ENCODE data around the gene XBP1. TPM values are rescaled to one million over a fixed set of nuclear protein-coding genes. Genes with fewer than 3 reads are reported as not detected.

Gene XBP1
- total and polyA plus RNA-seq, 4 donors = 303 to 705 (median 605) TPM

GRCh38 chr22:28838971-28839370, 38.6 kb upstream of the XBP1 start:
- no peak for TF ChIP-seq HNF4A (conservative IDR thresholded peaks at IDR 0.05)
- no peak for TF ChIP-seq REST (IDR thresholded peaks at IDR 0.05)
- no peak for TF ChIP-seq RXRA (IDR thresholded peaks at IDR 0.05)
- no peak for TF ChIP-seq TAF1 (conservative IDR thresholded peaks at IDR 0.05)
- no peak for TF ChIP-seq YY1 (IDR thresholded peaks at IDR 0.05)
- TF ChIP-seq MAX (IDR thresholded peaks at IDR 0.05) = no peak
- no peak for TF ChIP-seq CTCF (IDR thresholded peaks at IDR 0.05; ENCODE audit: low read depth, low read length, missing input control)
- no peak for TF ChIP-seq GABPA (IDR thresholded peaks at IDR 0.05 in 1 of 2, conservative IDR thresholded peaks at IDR 0.05 in 1 of 2)
- TF ChIP-seq FOXA1 (IDR thresholded peaks at IDR 0.05) = no peak
- no peak for TF ChIP-seq JUND (IDR thresholded peaks at IDR 0.05)
- TF ChIP-seq NR2F2 (IDR thresholded peaks at IDR 0.05) = no peak
- no peak for TF ChIP-seq HNF4G (IDR thresholded peaks at IDR 0.05)
- no peak for TF ChIP-seq FOXA2 (IDR thresholded peaks at IDR 0.05)
- TF ChIP-seq RAD21 (IDR thresholded peaks at IDR 0.05) = no peak
- TF ChIP-seq ZBTB33 (IDR thresholded peaks at IDR 0.05) = no peak
- TF ChIP-seq SP1 (IDR thresholded peaks at IDR 0.05) = no peak
- Histone ChIP-seq H3K9ac (ENCODE audit: low read depth in 1 of 2, low read length in 2 of 2) (no peak overlapping the region), H3K36me3 (ENCODE audit: control insufficient read depth in 4 of 4, insufficient read depth in 3 of 4, low read depth in 1 of 4, low read length in 3 of 4) (no peaks in the 10 kb centered on the region), H3K27ac (ENCODE audit: low read depth in 1 of 2, low read length in 2 of 2) (no peak overlapping the region), H3K27me3 (ENCODE audit: control insufficient read depth in 4 of 4, insufficient read depth in 4 of 4, low read length in 3 of 4) (no peaks in the 10 kb centered on the region), H3K9me3 (ENCODE audit: control insufficient read depth in 4 of 4, low read length in 3 of 4) (no peaks in the 10 kb centered on the region), H3K4me1 (ENCODE audit: control insufficient read depth in 4 of 4, insufficient read depth in 4 of 4, low read length in 3 of 4) (peaks cover 0 to 2% (median 0%) of the 10 kb centered on the region in 4 donors), H3K4me3 (ENCODE audit: low read depth in 1 of 3, low read length in 3 of 3) (no peak overlapping the region)
- no peak for DNase-seq (ENCODE audit: low spot score)
- WGBS = 53% methylated on average over 5 of the region's 5 CpGs

GRCh38 chr22:28837640-28838039, 37.3 kb upstream of the XBP1 start:
- Histone ChIP-seq H3K27ac (ENCODE audit: low read depth in 1 of 2, low read length in 2 of 2) (no peak overlapping the region), H3K27me3 (ENCODE audit: control insufficient read depth in 4 of 4, insufficient read depth in 4 of 4, low read length in 3 of 4) (no peaks in the 10 kb centered on the region), H3K36me3 (ENCODE audit: control insufficient read depth in 4 of 4, insufficient read depth in 3 of 4, low read depth in 1 of 4, low read length in 3 of 4) (no peaks in the 10 kb centered on the region), H3K9ac (ENCODE audit: low read depth in 1 of 2, low read length in 2 of 2) (no peak overlapping the region), H3K4me3 (ENCODE audit: low read depth in 1 of 3, low read length in 3 of 3) (no peak overlapping the region), H3K9me3 (ENCODE audit: control insufficient read depth in 4 of 4, low read length in 3 of 4) (no peaks in the 10 kb centered on the region), H3K4me1 (ENCODE audit: control insufficient read depth in 4 of 4, insufficient read depth in 4 of 4, low read length in 3 of 4) (peaks cover 0 to 2% (median 0%) of the 10 kb centered on the region in 4 donors)
- DNase-seq (ENCODE audit: low spot score) = no peak
- WGBS = 96% methylated on average over 6 of the region's 6 CpGs
- no peak for TF ChIP-seq MAX (IDR thresholded peaks at IDR 0.05)
- TF ChIP-seq RXRA (IDR thresholded peaks at IDR 0.05) = no peak
- no peak for TF ChIP-seq ZBTB33 (IDR thresholded peaks at IDR 0.05)
- TF ChIP-seq RAD21 (IDR thresholded peaks at IDR 0.05) = no peak
- no peak for TF ChIP-seq HNF4A (conservative IDR thresholded peaks at IDR 0.05)
- no peak for TF ChIP-seq NR2F2 (IDR thresholded peaks at IDR 0.05)
- no peak for TF ChIP-seq REST (IDR thresholded peaks at IDR 0.05)
- TF ChIP-seq TAF1 (conservative IDR thresholded peaks at IDR 0.05) = no peak
- no peak for TF ChIP-seq EGR1 (IDR thresholded peaks at IDR 0.05; ENCODE audit: low read depth in 2 of 2)
- no peak for TF ChIP-seq FOXA1 (IDR thresholded peaks at IDR 0.05)
- no peak for TF ChIP-seq FOXA2 (IDR thresholded peaks at IDR 0.05)
- TF ChIP-seq HNF4G (IDR thresholded peaks at IDR 0.05) = no peak
- no peak for TF ChIP-seq JUND (IDR thresholded peaks at IDR 0.05)
- no peak for TF ChIP-seq SP1 (IDR thresholded peaks at IDR 0.05)
